ENCODE measurements around the gene DNPEP.
A peak's percentile ranks its signal among the peaks of the same experiment; 100 is the strongest.

DNPEP gene

DNA sequence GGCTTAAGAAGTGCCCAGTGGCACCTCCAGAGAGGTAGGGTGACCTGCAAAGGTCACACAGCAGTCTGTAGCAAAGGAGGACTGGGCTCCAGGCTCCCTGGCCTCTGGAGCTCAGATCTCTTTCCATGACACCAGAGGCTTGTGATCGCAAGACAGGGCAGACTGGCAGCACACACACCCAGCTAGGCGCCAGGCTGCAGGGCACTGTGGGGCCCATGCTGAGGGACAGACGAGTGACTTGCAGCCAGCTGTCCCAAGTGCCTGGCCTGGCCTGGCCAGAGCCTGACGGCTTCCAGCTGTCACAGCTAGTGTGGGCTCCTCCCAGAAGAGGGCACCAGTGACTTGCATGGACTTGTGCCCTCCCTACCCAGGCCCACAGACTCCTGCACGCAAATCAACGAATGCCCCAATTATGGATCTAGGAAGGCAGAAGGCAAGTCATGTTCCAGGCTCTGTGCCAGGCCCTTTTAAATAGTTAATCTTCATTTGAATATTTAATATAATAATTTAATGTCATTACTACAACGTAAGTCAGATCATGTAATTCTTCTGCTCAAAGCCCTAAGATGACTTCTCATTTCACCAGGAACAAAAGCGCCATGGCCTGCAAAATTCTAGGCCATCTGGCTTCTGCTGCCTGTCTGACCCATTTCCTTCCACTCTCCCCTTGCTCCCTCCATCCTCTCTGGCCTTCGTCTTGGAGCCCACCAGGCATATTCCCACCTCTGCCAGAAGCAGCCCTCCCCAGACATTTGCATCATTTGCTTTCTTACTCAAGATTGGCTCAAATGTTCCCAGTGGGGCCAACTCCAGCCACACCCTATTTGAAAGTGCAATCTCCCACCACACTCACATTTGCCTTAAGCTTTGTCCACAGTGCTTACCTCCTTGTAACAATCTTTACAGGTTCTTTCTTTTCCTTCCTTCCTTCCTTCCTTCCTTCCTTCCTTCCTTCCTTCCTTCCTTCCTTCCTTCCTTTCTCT lies 43.2 kb upstream of the DNPEP start:
- ChIA-PET CTCF (interaction anchor here (0.6 to 4.2 kb wide), 13 partner anchors 8 to 1842 kb away, joined by 3 to 20 read pairs (median 4); partner anchors contain the start of gene DNAJB2), POLR2A (interaction anchor here (0.7 kb wide), 1 partner anchor 45 kb away, joined by 4 read pairs; no protein-coding TSS in a partner anchor)
- Histone ChIP-seq H3K36me3 (ENCODE audit: control insufficient read depth in 2 of 2, insufficient read depth in 1 of 2, low read length in 2 of 2) (no peaks in the 10 kb centered on the region), H3K4me1 (ENCODE audit: control insufficient read depth, insufficient read depth, low read length) (no peaks in the 10 kb centered on the region), H3K27ac (ENCODE audit: extremely low read depth, low read depth, low read length) (no peak overlapping the region), H3K4me3 (ENCODE audit: low read depth, low read length) (no peak overlapping the region), H3K9me3 (ENCODE audit: control insufficient read depth, insufficient read depth, low read depth, low read length) (no peaks in the 10 kb centered on the region)
- TF ChIP-seq ZNF621 (tag by site-specific recombination; IDR thresholded peaks at IDR 0.05) (no peak), ZNF366 (tag by site-specific recombination; conservative IDR thresholded peaks at IDR 0.05) (peak; percentile 49), ZNF654 (tag by site-specific recombination; IDR thresholded peaks at IDR 0.05; ENCODE audit: low read depth) (peak; percentile 22), CTCF (tag by site-specific recombination; IDR thresholded peaks at IDR 0.05) (peak; percentile 73; the same call in 1 of the 2 replicates), ZNF239 (tag by site-specific recombination; IDR thresholded peaks at IDR 0.05) (no peak), ZBTB8A (tag by site-specific recombination; IDR thresholded peaks at IDR 0.05) (peak; percentile 84)

GRCh38 chr2:219429958-219430606 lies 42.4 kb upstream of the DNPEP start:
- POLR2A ChIA-PET = interaction anchor here (0.7 kb wide), 2 partner anchors 46 to 595 kb away, joined by 4 read pairs; no protein-coding TSS in a partner anchor
- no peak overlapping the region for H3K27ac ChIP-seq (ENCODE audit: extremely low read depth, low read depth, low read length)
- no peak overlapping the region for H3K4me3 ChIP-seq (ENCODE audit: low read depth, low read length)
- H3K36me3 ChIP-seq (ENCODE audit: control insufficient read depth in 2 of 2, insufficient read depth in 1 of 2, low read length in 2 of 2) = no peaks in the 10 kb centered on the region
- TF ChIP-seq ZSCAN5A (tag by site-specific recombination; IDR thresholded peaks at IDR 0.05) = no peak
- no peak for TF ChIP-seq YY2 (tag by site-specific recombination; IDR thresholded peaks at IDR 0.05)
- CTCF ChIA-PET = interaction anchor here (0.6 to 4.2 kb wide), 11 partner anchors 9 to 1843 kb away, joined by 3 to 20 read pairs (median 4); no protein-coding TSS in a partner anchor
- H3K4me1 ChIP-seq (ENCODE audit: control insufficient read depth, insufficient read depth, low read length) = no peaks in the 10 kb centered on the region
- H3K9me3 ChIP-seq (ENCODE audit: control insufficient read depth, insufficient read depth, low read depth, low read length) = no peaks in the 10 kb centered on the region

- H3K4me3 ChIP-seq (ENCODE audit: low read depth, low read length) = no peak overlapping the region
- H3K36me3 ChIP-seq (ENCODE audit: control insufficient read depth in 2 of 2, insufficient read depth in 1 of 2, low read length in 2 of 2) = no peaks in the 10 kb centered on the region
- no peaks in the 10 kb centered on the region for H3K4me1 ChIP-seq (ENCODE audit: control insufficient read depth, insufficient read depth, low read length)
- POLR2A ChIA-PET = no interaction called here
- no peaks in the 10 kb centered on the region for H3K9me3 ChIP-seq (ENCODE audit: control insufficient read depth, insufficient read depth, low read depth, low read length)
- CTCF ChIA-PET = interaction anchor here (0.6 to 4.2 kb wide), 3 partner anchors 8 to 27 kb away, joined by 3 to 20 read pairs (median 3); no protein-coding TSS in a partner anchor
- no peak overlapping the region for H3K27ac ChIP-seq (ENCODE audit: extremely low read depth, low read depth, low read length)
- no peak for TF ChIP-seq ZNF324 (tag by site-specific recombination; IDR thresholded peaks at IDR 0.05)
- no peak for TF ChIP-seq YY2 (tag by site-specific recombination; IDR thresholded peaks at IDR 0.05)
- no peak for TF ChIP-seq ZBTB21 (tag by site-specific recombination; IDR thresholded peaks at IDR 0.05)
- TF ChIP-seq ZNF707 (tag by site-specific recombination; IDR thresholded peaks at IDR 0.05) = no peak
- TF ChIP-seq, protein P1, sequence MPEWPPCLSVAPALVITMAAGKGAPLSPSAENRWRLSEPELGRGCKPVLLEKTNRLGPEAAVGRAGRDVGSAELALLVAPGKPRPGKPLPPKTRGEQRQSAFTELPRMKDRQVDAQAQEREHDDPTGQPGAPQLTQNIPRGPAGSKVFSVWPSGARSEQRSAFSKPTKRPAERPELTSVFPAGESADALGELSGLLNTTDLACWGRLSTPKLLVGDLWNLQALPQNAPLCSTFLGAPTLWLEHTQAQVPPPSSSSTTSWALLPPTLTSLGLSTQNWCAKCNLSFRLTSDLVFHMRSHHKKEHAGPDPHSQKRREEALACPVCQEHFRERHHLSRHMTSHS (tag by site-specific recombination; IDR thresholded peaks at IDR 0.05) = no peak
- TF ChIP-seq ZNF449 (tag by site-specific recombination; IDR thresholded peaks at IDR 0.05) = no peak
- no peak for TF ChIP-seq ZNF280C (tag by site-specific recombination; IDR thresholded peaks at IDR 0.05)
- no peak for TF ChIP-seq ZNF121 (tag by site-specific recombination; IDR thresholded peaks at IDR 0.05)
- TF ChIP-seq ZNF174 (tag by site-specific recombination; IDR thresholded peaks at IDR 0.05) = no peak
These were observed 40.8 kb upstream of the DNPEP start for GRCh38 chr2:219428469-219428868.
